Central memory CD8-positive, alpha-beta T cell (primary cell): ENCODE results near the gene ASAP2.

Source experiments
- ATAC-seq: fragments of 150-1000 bp; cut with Tn5 transposase; replicated peaks from 2 replicates; pipeline ENCODE4 v1.10.0; 2022; ENCODE audit warnings: mild to moderate bottlenecking, moderate FRiP score, moderate number of reproducible peaks; ENCODE audit not compliant: poor library complexity, severe bottlenecking; ENCODE audit errors: extremely low read depth
- DNase-seq, 2 donors: peaks; one replicate each; pipeline ENCODE4 v3.0.0; 2021; ENCODE audit warnings: low spot score in 2 of 2
- H3K27ac Mint-ChIP-seq: one replicate; pipeline ENCODE4 v1.8.0; 2022; ENCODE audit warnings: low read depth, mild to moderate bottlenecking, moderate library complexity, mixed read lengths
- H3K27me3 Mint-ChIP-seq: one replicate; pipeline ENCODE4 v1.8.0; 2022; ENCODE audit warnings: mixed read lengths
- H3K36me3 Mint-ChIP-seq: one replicate; pipeline ENCODE4 v1.8.0; 2022; ENCODE audit warnings: mild to moderate bottlenecking, moderate library complexity, mixed read lengths; ENCODE audit not compliant: insufficient read depth
- H3K4me1 Mint-ChIP-seq: one replicate; pipeline ENCODE4 v1.8.0; 2022; ENCODE audit warnings: mixed read lengths
- H3K4me3 Mint-ChIP-seq: one replicate; pipeline ENCODE4 v1.8.0; 2022; ENCODE audit warnings: mild to moderate bottlenecking, moderate library complexity, mixed read lengths
- H3K9me3 Mint-ChIP-seq: one replicate; pipeline ENCODE4 v1.8.0; 2022; ENCODE audit warnings: mixed read lengths

Gene ASAP2

GRCh38 chr2:9356261-9356660 lies 149.6 kb downstream of the ASAP2 start:
- H3K4me1 Mint-ChIP-seq, result peaks cover 6% of the 10 kb centered on the region
- ATAC-seq (no peak), DNase-seq (no peak)
- H3K27me3 Mint-ChIP-seq, result peaks cover 85% of the 10 kb centered on the region
- peaks cover 5% of the 10 kb centered on the region for H3K36me3 Mint-ChIP-seq
- no peaks in the 10 kb centered on the region for H3K9me3 Mint-ChIP-seq
- H3K4me3 Mint-ChIP-seq, result no peak overlapping the region
- H3K27ac Mint-ChIP-seq, result no peak overlapping the region

- Mint-ChIP-seq H3K27me3 (peaks cover 71% of the 10 kb centered on the region), H3K4me3 (no peak overlapping the region), H3K27ac (no peak overlapping the region), H3K4me1 (peaks cover 6% of the 10 kb centered on the region), H3K9me3 (no peaks in the 10 kb centered on the region), H3K36me3 (no peaks in the 10 kb centered on the region)
- DNase-seq, result no peak
- ATAC-seq, result no peak
Observed at GRCh38 chr2:9358846-9359245, 152.2 kb downstream of the ASAP2 start.

GRCh38 chr2:9359463-9359862 lies 152.9 kb downstream of the ASAP2 start:
- Mint-ChIP-seq H3K9me3 (no peaks in the 10 kb centered on the region), H3K4me3 (no peak overlapping the region), H3K4me1 (peaks cover 6% of the 10 kb centered on the region), H3K27ac (no peak overlapping the region), H3K27me3 (peaks cover 65% of the 10 kb centered on the region), H3K36me3 (no peaks in the 10 kb centered on the region)
- ATAC-seq, result no peak
- no peak for DNase-seq

- Mint-ChIP-seq H3K9me3 (no peaks in the 10 kb centered on the region), H3K27me3 (peaks cover 58% of the 10 kb centered on the region), H3K4me3 (no peak overlapping the region), H3K4me1 (peaks cover 6% of the 10 kb centered on the region), H3K36me3 (no peaks in the 10 kb centered on the region), H3K27ac (no peak overlapping the region)
- ATAC-seq (no peak), DNase-seq (no peak)
Observed at GRCh38 chr2:9360110-9360509, 153.5 kb downstream of the ASAP2 start.

GRCh38 chr2:9360701-9361100 lies 154.1 kb downstream of the ASAP2 start:
- Mint-ChIP-seq H3K36me3 (no peaks in the 10 kb centered on the region), H3K27me3 (peaks cover 58% of the 10 kb centered on the region), H3K9me3 (no peaks in the 10 kb centered on the region), H3K27ac (no peak overlapping the region), H3K4me1 (peaks cover 6% of the 10 kb centered on the region), H3K4me3 (no peak overlapping the region)
- no peak for ATAC-seq
- no peak for DNase-seq

- H3K27me3 Mint-ChIP-seq, result peaks cover 58% of the 10 kb centered on the region
- no peak overlapping the region for H3K4me3 Mint-ChIP-seq
- H3K27ac Mint-ChIP-seq, result no peak overlapping the region
- no peak for DNase-seq
- no peaks in the 10 kb centered on the region for H3K4me1 Mint-ChIP-seq
- no peaks in the 10 kb centered on the region for H3K36me3 Mint-ChIP-seq
- no peak for ATAC-seq
- no peaks in the 10 kb centered on the region for H3K9me3 Mint-ChIP-seq
Observed at GRCh38 chr2:9364373-9364772, 157.8 kb downstream of the ASAP2 start.

GRCh38 chr2:9364791-9365497 lies 158.3 kb downstream of the ASAP2 start:
- Mint-ChIP-seq H3K9me3 (no peaks in the 10 kb centered on the region), H3K4me1 (no peaks in the 10 kb centered on the region), H3K27ac (no peak overlapping the region), H3K27me3 (peaks cover 61% of the 10 kb centered on the region), H3K4me3 (no peak overlapping the region), H3K36me3 (no peaks in the 10 kb centered on the region)
- DNase-seq, result no peak
- ATAC-seq, result no peak

- peaks cover 67% of the 10 kb centered on the region for H3K27me3 Mint-ChIP-seq
- no peaks in the 10 kb centered on the region for H3K4me1 Mint-ChIP-seq
- no peak for DNase-seq
- no peak overlapping the region for H3K4me3 Mint-ChIP-seq
- no peak overlapping the region for H3K27ac Mint-ChIP-seq
- no peaks in the 10 kb centered on the region for H3K36me3 Mint-ChIP-seq
- H3K9me3 Mint-ChIP-seq, result no peaks in the 10 kb centered on the region
- no peak for ATAC-seq
Observed at GRCh38 chr2:9365498-9366019, 158.9 kb downstream of the ASAP2 start.

GRCh38 chr2:9366026-9366425 lies 159.4 kb downstream of the ASAP2 start:
- Mint-ChIP-seq H3K4me3 (no peak overlapping the region), H3K27me3 (peaks cover 71% of the 10 kb centered on the region), H3K4me1 (no peaks in the 10 kb centered on the region), H3K36me3 (no peaks in the 10 kb centered on the region), H3K27ac (no peak overlapping the region), H3K9me3 (no peaks in the 10 kb centered on the region)
- ATAC-seq (no peak), DNase-seq (no peak)

- DNase-seq (no peak), ATAC-seq (no peak)
- no peak overlapping the region for H3K27ac Mint-ChIP-seq
- H3K9me3 Mint-ChIP-seq, result no peaks in the 10 kb centered on the region
- H3K27me3 Mint-ChIP-seq, result peaks cover 79% of the 10 kb centered on the region
- no peaks in the 10 kb centered on the region for H3K4me1 Mint-ChIP-seq
- no peak overlapping the region for H3K4me3 Mint-ChIP-seq
- H3K36me3 Mint-ChIP-seq, result no peaks in the 10 kb centered on the region
Observed at GRCh38 chr2:9370746-9371145, 164.1 kb downstream of the ASAP2 start.

GRCh38 chr2:9373047-9373446 lies 166.4 kb downstream of the ASAP2 start:
- Mint-ChIP-seq H3K9me3 (no peaks in the 10 kb centered on the region), H3K27me3 (peaks cover 74% of the 10 kb centered on the region), H3K4me1 (no peaks in the 10 kb centered on the region), H3K36me3 (no peaks in the 10 kb centered on the region), H3K27ac (no peak overlapping the region), H3K4me3 (no peak overlapping the region)
- DNase-seq, result no peak
- no peak for ATAC-seq

GRCh38 chr2:9373476-9373875 lies 166.9 kb downstream of the ASAP2 start:
- no peaks in the 10 kb centered on the region for H3K4me1 Mint-ChIP-seq
- ATAC-seq (no peak), DNase-seq (no peak)
- H3K36me3 Mint-ChIP-seq, result no peaks in the 10 kb centered on the region
- H3K9me3 Mint-ChIP-seq, result no peaks in the 10 kb centered on the region
- H3K27ac Mint-ChIP-seq, result no peak overlapping the region
- no peak overlapping the region for H3K4me3 Mint-ChIP-seq
- H3K27me3 Mint-ChIP-seq, result peaks cover 70% of the 10 kb centered on the region

GRCh38 chr2:9374071-9374730 lies 167.6 kb downstream of the ASAP2 start:
- H3K36me3 Mint-ChIP-seq, result no peaks in the 10 kb centered on the region
- no peaks in the 10 kb centered on the region for H3K4me1 Mint-ChIP-seq
- peaks cover 69% of the 10 kb centered on the region for H3K27me3 Mint-ChIP-seq
- no peaks in the 10 kb centered on the region for H3K9me3 Mint-ChIP-seq
- no peak for ATAC-seq
- no peak overlapping the region for H3K4me3 Mint-ChIP-seq
- DNase-seq, result no peak
- H3K27ac Mint-ChIP-seq, result no peak overlapping the region
